Uterus (tissue), 4 donors: ENCODE data around the gene ZBTB8A. TPM values are rescaled to one million over a fixed set of nuclear protein-coding genes. Genes with fewer than 3 reads are reported as not detected.
A peak's percentile ranks its signal among the peaks of the same experiment; 100 is the strongest.

Experiments used
- DNase-seq, 2 donors: peaks; one replicate each; pipeline ENCODE4 v3.0.0-alpha.2; 2019 to 2020
- H3K27ac ChIP-seq, 2 donors: fragments of 200-600 bp; sonication (generic); 1 replicate in 1 of 2; 2 replicates in 1 of 2; pipeline ENCODE4 v1.5.1; 2016 to 2018
- H3K27me3 ChIP-seq, 2 donors: fragments of 200-600 bp; sonication (generic); one replicate each; pipeline ENCODE4 v1.5.1; 2018 to 2019; ENCODE audit warnings: control low read depth in 1 of 2
- H3K36me3 ChIP-seq, 2 donors: fragments of 200-600 bp; sonication (generic); one replicate each; pipeline ENCODE4 v1.5.1; 2019; ENCODE audit warnings: control low read depth in 1 of 2
- H3K4me1 ChIP-seq, 2 donors: fragments of 200-600 bp; sonication (generic); one replicate each; pipeline ENCODE4 v1.5.1; 2018 to 2019; ENCODE audit warnings: control low read depth in 1 of 2
- H3K4me3 ChIP-seq, 2 donors: fragments of 200-600 bp; sonication (generic); 1 replicate in 1 of 2; 2 replicates in 1 of 2; pipeline ENCODE4 v1.5.1; 2018 to 2019; ENCODE audit warnings: mild to moderate bottlenecking in 1 of 2
- H3K9me3 ChIP-seq, 2 donors: fragments of 200-600 bp; sonication (generic); one replicate each; pipeline ENCODE4 v1.5.1; 2019; ENCODE audit warnings: control low read depth in 1 of 2
- POLR2A ChIP-seq, 2 donors: fragments of 450-650 bp; IDR thresholded peaks; one replicate each; pipeline ENCODE4 v1.6.1; 2016; ENCODE audit warnings: antibody characterized with exemption in 2 of 2, mild to moderate bottlenecking in 1 of 2, moderate library complexity in 1 of 2
- intact Hi-C: fragments of 100-400 bp; cut with DNase I; formaldehyde crosslinking; loops from one replicate; pipeline ENCODE4 v1.15.1; 2023; ENCODE audit warnings: low total_unique reads
- total RNA-seq, 4 donors: library from RNA; depleted of rRNA in 3 of 4; stranded (reverse); fragments of >200 nt in 3 of 4; gene quantifications; one replicate each; pipeline versions ENCODE4 v1.1.0 to v1.2.4, GENCODE V29; 2014 to 2023
- TF ChIP-seq, protein P1 (sequence below), 4 experiments: fragments of 200-600 bp in 2 of 4; fragments of 450-650 bp in 2 of 4; sonication (generic) in 2 of 4; IDR thresholded peaks; one replicate each; pipeline ENCODE4 v1.5.1; 2016 to 2019; ENCODE audit warnings: antibody characterized with exemption in 4 of 4, mild to moderate bottlenecking in 2 of 4, moderate library complexity in 1 of 4
- donor health status: DM: yes; HTN: yes; CAD: no.

Gene ZBTB8A
- total RNA-seq, 4 donors from 2014 or later = 4.1 to 42.2 (median 17.2) TPM

DNA sequence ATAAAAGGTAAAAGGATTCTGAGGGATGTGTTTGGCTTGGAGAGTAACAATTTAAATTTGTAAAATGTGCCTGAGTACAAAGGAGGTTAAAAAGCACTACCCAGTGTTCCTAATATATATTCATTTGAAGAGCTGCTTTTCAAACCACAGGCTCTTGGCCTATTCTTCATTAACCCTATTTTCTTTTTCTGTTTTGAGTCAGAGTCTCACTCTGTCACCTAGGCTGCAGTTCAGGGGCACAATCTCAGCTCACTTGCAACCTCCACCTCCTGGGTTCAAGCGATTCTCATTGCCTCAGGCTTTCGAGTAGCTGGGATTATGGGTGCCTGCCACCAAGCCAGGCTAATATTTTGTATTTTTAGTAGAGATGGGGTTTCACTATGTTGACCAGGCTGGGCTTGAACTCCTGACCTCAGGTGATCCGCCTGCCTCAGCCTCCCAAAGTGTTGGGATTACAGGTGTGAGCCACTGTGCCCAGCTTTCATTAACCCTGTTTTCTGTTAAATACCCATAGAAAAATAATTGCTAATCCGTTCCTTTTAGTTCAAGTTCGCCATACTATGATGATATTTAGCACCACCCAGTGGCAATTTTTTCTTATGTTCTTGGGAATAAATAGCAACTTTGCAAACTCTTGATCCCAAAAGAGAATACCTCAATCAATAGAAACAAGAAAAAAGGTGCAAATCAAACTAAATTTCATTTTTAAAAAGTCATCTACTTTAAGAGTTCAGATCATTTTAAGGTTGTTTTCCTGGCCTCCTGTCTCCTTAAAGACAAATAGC is 80.7 kb downstream of the ZBTB8A start:
- TF ChIP-seq, protein P1, sequence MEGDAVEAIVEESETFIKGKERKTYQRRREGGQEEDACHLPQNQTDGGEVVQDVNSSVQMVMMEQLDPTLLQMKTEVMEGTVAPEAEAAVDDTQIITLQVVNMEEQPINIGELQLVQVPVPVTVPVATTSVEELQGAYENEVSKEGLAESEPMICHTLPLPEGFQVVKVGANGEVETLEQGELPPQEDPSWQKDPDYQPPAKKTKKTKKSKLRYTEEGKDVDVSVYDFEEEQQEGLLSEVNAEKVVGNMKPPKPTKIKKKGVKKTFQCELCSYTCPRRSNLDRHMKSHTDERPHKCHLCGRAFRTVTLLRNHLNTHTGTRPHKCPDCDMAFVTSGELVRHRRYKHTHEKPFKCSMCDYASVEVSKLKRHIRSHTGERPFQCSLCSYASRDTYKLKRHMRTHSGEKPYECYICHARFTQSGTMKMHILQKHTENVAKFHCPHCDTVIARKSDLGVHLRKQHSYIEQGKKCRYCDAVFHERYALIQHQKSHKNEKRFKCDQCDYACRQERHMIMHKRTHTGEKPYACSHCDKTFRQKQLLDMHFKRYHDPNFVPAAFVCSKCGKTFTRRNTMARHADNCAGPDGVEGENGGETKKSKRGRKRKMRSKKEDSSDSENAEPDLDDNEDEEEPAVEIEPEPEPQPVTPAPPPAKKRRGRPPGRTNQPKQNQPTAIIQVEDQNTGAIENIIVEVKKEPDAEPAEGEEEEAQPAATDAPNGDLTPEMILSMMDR (IDR thresholded peaks at IDR 0.05) = peak in 3 of 4 experiments; percentile 17 to 34 (median 22)
- no peak for TF ChIP-seq POLR2A (IDR thresholded peaks at IDR 0.05)
- H3K4me3 ChIP-seq = no peak overlapping the region

DNA sequence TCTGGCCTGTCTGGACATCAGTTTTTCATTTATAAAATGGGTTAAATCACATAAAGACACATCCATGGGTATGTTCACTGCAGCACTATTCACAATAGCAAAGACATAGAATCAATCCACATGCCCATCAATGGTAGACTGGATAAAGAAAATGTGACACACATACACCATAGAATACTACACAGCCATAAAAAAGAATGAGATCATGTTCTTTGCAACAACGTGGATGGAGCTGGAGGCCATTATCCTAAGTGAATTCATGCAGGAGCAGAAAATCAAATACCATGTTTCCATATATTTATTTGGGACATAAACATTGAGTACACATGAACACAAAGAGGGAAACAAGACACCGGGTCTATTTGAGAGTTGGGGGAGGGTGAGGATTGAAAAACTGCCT is 83.0 kb downstream of the ZBTB8A start:
- Histone ChIP-seq H3K4me1 (no peaks in the 10 kb centered on the region), H3K4me3 (no peak overlapping the region), H3K27ac (no peak overlapping the region), H3K36me3 (no peaks in the 10 kb centered on the region), H3K9me3 (no peaks in the 10 kb centered on the region), H3K27me3 (no peaks in the 10 kb centered on the region)
- intact Hi-C loops = no loop called here
- no peak for DNase-seq
- TF ChIP-seq, protein P1 (IDR thresholded peaks at IDR 0.05) = no peak
- TF ChIP-seq POLR2A (IDR thresholded peaks at IDR 0.05) = no peak

More for the DNA sequence above, 80.7 kb downstream of the ZBTB8A start:
- Histone ChIP-seq H3K36me3 (no peaks in the 10 kb centered on the region), H3K4me1 (no peaks in the 10 kb centered on the region), H3K9me3 (no peaks in the 10 kb centered on the region), H3K27me3 (no peaks in the 10 kb centered on the region), H3K27ac (no peak overlapping the region)
- no peak for DNase-seq
- intact Hi-C loops = no loop called here

DNA sequence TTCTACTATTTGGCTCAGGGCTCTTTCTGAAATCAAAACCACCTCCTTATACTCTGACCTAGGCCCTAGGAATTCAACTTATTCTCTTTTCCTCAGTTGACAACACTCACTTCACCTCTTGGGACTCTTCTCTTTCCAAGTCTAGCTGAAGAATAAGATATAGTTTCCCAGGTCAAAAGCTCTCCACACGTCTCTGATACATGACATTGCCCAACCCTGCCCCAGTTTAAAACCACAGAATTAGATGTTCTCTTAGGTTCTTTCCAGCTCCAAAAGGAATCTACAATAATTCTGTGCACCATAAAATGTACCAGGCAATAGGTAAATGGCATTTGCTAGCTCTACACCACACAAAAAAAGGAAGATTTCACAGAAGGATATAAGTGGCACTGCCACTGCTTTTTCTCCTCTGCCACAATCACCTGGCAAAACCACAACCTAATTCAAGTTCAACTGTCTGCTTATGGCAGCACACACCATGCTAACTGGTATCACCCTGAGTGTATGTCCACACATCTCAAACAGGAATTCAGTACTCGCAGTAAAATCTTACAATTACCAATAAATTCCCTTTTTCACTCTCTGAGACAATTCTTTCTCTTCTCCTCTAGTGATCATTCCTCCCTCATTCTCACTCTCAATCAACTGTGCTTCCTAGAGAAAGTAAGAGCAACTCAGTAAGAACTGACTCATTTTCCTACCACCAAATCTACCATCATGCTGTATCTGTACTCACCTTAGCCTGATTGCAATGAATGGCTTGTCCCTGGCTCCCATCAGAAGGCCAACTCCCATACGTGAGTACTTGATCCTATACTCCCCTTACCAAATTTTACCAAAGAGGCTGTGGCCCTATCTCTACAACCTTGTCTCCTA is 83.8 kb downstream of the ZBTB8A start:
- H3K27me3 ChIP-seq = no peaks in the 10 kb centered on the region
- H3K4me3 ChIP-seq = no peak overlapping the region
- H3K36me3 ChIP-seq = no peaks in the 10 kb centered on the region
- intact Hi-C loops = no loop called here
- no peaks in the 10 kb centered on the region for H3K9me3 ChIP-seq
- DNase-seq = no peak
- no peaks in the 10 kb centered on the region for H3K4me1 ChIP-seq
- H3K27ac ChIP-seq = no peak overlapping the region
- TF ChIP-seq, protein P1 (IDR thresholded peaks at IDR 0.05) = no peak
- TF ChIP-seq POLR2A (IDR thresholded peaks at IDR 0.05) = no peak

DNA sequence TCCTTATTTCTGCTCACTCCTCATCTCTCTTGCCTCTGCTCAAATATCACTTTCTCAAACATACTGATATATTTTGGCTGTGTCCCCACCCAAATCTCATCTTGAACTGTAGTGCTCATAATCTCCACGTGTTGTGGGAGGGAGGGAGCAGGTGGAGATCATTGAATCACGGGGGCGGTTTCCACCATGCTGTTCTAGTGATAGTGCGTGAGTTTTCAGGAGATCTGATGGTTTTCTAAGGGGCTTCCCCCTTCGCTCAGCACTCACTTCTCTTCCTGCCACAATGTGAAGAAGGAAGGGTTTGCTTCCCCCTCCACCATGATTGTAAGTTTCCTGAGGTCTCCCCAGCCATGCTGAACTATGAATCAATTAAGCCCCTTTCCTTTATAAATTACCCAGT is 84.5 kb downstream of the ZBTB8A start:
- Histone ChIP-seq H3K4me3 (no peak overlapping the region), H3K4me1 (no peaks in the 10 kb centered on the region), H3K36me3 (no peaks in the 10 kb centered on the region), H3K27ac (no peak overlapping the region), H3K9me3 (no peaks in the 10 kb centered on the region), H3K27me3 (no peaks in the 10 kb centered on the region)
- TF ChIP-seq POLR2A (IDR thresholded peaks at IDR 0.05) = no peak
- TF ChIP-seq, protein P1 (IDR thresholded peaks at IDR 0.05) = no peak
- DNase-seq = no peak
- intact Hi-C loops = no loop called here

DNA sequence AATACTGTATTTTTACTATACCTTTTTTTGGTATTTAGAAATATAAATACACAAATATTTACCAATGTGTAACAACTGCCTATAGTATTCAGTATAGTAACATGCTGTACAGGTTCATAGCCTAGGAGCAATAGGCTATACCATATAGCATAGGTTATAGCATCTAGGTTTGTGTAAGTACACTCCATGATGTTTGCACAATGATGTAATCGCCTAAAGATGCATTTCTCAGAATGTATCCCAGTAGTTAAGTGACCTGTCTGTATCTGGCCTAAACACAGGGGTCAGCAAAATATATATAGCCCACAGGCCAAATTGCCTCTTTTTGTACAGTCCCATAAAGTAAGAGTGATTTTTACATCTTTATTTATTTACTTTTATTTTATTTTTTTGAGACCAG is 86.9 kb downstream of the ZBTB8A start:
- Histone ChIP-seq H3K4me3 (no peak overlapping the region), H3K4me1 (no peaks in the 10 kb centered on the region), H3K27me3 (no peaks in the 10 kb centered on the region), H3K9me3 (no peaks in the 10 kb centered on the region), H3K27ac (no peak overlapping the region), H3K36me3 (no peaks in the 10 kb centered on the region)
- intact Hi-C loops = no loop called here
- DNase-seq = no peak
- TF ChIP-seq POLR2A (IDR thresholded peaks at IDR 0.05) = no peak
- TF ChIP-seq, protein P1 (IDR thresholded peaks at IDR 0.05) = no peak
